Measurements from ENCODE around the gene RPRD1B.
A peak's percentile ranks its signal among the peaks of the same experiment; 100 is the strongest.

Gene RPRD1B, protein sequence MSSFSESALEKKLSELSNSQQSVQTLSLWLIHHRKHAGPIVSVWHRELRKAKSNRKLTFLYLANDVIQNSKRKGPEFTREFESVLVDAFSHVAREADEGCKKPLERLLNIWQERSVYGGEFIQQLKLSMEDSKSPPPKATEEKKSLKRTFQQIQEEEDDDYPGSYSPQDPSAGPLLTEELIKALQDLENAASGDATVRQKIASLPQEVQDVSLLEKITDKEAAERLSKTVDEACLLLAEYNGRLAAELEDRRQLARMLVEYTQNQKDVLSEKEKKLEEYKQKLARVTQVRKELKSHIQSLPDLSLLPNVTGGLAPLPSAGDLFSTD

DNA sequence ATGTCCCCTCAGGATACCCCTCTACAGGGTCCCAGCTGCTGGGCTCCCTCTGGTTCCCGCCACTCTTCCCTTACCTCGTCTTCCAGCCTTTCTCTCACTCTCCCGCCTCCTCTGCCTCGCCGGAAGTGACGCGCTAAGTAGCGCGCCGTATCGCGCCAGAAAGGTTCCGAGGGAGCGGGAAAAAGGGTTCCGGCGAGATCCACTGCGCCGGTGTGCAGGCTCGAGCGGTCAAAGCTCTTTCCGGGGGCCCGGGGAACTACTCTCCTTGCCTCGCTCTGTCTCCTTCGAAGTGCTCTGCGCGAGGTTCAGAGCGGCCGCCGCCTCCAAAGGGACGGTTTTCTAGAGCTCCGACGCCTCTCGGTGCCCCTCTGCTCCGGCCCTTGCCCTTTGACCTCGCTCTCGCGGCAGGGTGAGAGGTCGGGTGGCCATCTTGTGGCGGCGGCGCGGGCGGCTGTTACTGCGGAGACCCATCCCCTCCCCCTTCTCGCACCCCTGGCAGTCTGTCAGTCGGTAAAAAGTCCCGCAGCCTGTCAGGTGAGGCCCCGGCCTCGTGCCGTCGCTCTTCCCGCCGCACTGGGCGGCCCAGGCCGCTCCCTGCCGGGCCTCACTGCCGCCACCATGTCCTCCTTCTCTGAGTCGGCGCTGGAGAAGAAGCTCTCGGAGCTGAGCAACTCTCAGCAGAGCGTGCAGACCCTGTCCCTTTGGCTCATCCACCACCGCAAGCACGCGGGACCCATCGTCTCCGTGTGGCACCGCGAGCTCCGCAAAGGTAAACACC lies at the start of gene RPRD1B, which contains the start of gene TTI1:
Gene RPRD1B (plus strand): TSS at position 417 of the 778 bp plus-strand sequence. CDS start 202 bp downstream, at position 619.
Gene TTI1 (minus strand): TSS at position 127 of the 778 bp plus-strand sequence. CDS start 19,640 bp downstream, outside the sequence.
- DNase-seq (ENCODE audit: low read depth, low spot score): peak; percentile 27
- peak within 1 kb of the TSS; percentile 73 for H3K27ac ChIP-seq

DNA sequence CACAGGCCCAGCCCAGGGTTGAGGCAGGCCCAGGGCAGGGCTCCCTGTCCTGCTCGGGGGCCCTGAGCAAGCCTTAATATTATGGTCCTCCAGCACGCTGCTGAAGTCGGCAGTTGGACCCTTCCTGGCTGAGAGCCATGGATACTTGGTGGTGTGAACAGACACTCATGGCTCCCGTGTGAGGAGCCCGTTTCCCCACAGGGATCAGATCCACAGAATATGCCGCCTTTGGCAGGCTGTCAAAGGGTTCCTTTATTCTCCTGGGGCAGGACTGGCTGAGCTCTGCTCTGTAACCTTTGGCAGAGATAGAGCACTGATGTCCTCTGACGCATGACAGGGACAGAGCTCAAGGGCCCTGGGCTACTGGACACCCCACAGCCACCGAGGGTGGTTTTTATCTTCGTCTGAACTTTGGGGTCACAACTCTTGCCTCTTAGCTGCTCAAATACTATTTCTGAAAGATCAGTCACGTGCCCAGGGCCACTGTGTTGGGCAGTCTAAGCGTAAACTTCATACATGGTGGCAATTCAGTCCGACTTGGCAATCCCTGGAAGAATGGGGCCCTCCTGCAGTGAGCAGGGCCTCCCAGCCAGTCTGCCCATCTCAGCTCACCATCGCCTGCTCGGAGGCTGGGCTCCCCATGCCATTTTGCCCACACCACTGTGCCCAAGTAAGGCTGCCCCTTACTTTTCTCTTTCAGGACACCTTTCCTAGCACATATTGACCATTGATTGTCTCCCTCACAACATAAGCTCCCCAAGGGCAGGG lies 49.3 kb upstream of the RPRD1B start:
- no peak for DNase-seq (ENCODE audit: low read depth, low spot score)
- H3K27ac ChIP-seq: no peak overlapping the region

DNA sequence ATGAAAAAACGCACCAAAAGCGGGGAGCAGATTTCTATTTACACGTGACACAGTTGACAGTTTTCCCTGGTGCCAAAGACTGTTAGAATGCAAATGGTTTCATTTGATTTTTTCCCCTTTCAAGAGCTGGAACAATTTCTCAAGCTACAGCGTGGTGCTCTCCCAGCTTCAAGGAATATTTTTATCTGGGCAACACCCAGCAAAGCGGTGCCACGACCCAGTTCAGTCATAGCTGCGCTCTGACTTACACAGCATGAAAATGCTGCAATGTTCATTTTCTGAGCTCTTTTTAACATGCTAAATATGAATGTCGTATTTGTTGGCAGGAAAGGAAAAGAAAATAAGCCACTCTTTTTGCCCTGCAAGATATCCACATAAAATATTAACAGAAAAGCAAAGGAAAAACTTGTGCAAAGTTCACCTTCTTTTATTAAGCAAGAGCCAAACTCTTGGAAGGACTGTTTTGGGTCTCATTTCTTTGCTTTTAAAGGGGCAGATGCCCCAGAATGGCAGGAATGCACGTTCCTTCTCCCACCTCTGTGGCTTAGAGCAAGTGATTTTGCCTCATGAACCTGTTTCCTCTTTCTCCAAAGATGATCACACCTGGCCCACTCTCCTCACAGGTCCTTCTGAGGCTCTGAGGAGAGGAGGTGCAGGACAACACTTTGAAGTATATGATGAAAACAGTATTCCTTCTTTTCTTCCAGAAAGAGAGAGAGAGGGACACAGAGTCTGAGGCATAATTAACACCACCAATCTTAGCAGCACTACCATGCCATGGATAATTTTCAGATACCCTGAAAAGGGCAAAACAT lies 47.3 kb upstream of the RPRD1B start:
- DNase-seq (ENCODE audit: low read depth, low spot score): no peak
- H3K27ac ChIP-seq: no peak overlapping the region

DNA sequence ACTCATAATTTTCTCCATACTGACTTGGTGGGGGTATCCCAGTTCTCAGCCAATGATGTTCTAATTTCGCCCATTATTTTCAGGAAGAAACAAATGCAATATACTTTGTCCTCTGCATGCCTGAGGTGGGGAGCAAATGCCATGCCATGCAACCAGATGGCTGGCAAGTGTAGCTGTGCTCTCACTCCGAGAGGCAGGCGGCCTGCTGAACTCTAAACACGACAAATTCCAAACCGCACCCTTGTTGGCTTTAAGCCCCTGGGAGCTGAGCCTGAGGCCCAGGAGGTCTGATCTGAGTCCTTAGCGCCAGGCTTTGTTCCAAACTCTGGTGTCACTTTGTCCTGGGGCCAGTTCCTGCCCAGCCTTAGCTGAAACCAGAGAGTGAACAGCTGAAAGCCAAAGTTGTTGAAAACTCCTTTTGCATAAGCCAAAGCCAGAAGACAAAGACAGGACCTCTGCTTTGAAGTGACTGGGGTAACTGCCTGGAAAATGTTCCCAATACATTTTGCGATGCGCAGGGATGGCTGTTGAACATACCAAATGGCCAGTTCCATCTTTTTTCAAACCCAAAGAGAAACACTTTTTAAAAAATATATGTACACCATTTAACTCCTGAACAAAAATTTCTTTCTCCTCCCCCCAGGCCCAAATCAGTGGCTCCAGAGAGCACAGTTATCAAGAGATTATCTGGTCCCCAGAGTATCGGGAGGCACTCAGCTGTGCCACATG lies 46.5 kb upstream of the RPRD1B start:
- no peak for DNase-seq (ENCODE audit: low read depth, low spot score)

DNA sequence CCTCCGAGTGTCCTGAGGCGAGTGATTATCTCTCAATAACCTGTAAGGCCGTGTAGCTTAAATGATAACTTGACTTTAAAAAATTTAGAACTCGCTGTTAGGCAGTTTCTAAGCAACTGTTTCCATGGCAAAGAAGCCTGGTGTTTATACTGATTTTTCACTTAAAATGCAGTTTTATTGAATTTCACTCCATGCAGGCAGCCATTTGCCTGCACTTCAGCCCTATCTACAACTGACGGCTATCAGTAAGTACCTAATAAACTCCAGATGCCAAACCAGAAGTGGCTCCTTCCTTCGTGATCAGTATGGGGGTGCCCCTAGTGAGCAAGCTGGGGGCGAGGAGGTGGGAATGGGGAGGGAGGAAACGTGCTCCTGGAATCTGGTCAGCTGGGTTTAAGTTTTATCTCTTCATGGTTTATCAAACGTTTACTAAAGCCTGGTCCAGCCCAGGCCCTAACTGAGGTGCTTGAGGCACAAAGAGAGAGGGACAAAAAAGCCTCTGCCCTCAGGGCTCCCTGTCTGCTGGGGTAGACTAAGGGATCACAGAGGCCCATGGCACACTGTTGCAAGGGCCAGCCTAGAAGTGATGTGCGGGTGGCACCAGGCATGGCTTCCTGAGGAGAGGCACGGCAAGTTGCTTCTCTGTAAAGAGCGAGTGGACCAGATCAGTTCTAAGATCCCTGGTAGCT lies 45.8 kb upstream of the RPRD1B start:
- H3K27ac ChIP-seq: no peak overlapping the region
- DNase-seq (ENCODE audit: low read depth, low spot score): no peak

More for the DNA sequence above, 46.5 kb upstream of the RPRD1B start:
- peak overlapping the region; percentile 2 for H3K27ac ChIP-seq

DNA sequence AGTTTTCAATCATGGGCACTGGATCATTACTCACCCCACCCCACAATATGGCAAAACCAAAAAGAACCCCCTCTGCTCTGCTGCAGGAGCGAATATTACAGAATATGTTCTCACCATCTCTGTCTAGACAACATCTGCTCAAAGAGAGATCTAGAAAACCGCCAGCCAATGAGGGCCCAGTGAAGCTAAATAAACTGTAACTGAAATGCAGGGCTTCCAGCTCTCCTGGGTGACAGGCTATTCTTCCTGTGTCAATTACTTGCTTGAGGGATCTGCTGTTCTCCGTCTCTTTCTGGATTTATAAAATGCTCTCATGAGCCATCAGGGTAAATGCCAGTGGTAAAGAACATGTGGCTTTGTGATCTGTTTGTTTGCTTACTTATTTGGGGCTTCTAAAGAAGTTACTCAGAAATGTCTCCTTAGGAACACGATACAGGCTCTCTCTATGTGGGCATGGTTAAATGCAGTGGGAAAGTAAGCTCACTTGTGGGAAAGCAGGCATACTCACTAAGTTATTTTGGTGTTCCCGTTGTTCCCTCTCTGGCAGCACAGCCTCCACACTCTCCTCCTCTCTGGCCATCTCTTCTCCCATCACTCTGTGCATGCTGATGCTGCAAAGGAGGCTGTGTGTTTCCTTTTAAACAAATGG lies 45.1 kb upstream of the RPRD1B start:
- DNase-seq (ENCODE audit: low read depth, low spot score): no peak
- no peak overlapping the region for H3K27ac ChIP-seq

DNA sequence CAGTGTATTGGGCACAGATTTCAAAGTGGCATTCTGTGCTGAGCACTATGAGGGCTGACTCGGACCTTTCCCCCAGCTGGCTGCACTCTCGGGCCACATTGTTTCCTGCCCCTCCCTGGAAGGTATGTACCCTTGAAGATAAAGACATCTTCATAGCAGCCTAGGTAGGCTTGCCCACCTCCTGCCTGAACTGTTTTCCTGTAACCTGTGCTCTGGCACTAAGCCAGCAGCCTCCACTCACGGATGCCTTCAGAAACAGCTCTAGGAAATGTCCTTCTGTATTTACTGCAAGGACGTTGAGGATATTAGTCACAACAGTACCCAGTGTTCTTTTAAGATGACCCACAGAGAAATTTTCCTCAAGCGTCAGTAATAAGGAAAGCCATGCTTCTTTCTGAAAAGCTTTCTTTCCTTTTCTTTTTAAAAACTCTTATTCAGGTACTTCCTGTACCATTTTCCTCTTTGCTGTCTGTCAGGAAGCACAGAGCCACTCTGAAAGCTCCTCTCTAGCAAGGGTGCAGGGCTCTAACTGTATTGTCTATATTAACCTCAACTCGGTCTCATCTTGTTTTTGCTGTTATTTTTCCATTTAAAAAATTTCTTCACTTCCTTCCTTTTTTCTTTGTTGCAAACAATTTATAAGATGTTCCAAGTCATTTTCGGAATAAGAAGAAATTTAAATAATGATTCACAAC lies 43.8 kb upstream of the RPRD1B start:
- DNase-seq (ENCODE audit: low read depth, low spot score): no peak
- H3K27ac ChIP-seq: peak overlapping the region; percentile 69

DNA sequence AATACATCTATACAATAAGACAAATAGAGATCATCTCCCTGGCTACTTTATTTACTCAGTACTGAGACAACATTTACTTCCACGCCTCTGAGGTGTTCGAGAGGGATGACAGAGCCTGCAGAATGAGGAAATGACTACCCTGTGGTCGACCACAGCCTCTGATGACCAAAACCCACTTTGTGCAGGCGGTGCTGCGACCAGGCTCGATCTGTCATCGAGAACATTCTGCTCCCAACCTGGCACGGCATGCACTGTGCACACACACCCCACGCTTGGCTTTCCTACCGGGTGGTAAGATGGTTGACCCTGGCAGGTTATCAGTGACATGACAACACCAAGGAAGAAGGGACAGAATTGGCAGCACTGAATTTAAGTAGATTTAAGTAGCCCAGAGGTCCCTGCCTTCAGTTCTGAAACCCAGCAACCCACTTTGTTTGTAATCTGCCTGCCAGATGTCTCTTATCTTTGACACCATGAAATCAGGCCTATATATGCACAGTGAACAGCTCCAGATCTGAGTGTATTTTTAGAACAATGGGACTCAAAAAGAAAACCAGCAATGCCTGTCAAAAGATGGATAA lies 42.9 kb upstream of the RPRD1B start:
- peak overlapping the region; percentile 69 for H3K27ac ChIP-seq
- DNase-seq (ENCODE audit: low read depth, low spot score): peak; percentile 82

DNA sequence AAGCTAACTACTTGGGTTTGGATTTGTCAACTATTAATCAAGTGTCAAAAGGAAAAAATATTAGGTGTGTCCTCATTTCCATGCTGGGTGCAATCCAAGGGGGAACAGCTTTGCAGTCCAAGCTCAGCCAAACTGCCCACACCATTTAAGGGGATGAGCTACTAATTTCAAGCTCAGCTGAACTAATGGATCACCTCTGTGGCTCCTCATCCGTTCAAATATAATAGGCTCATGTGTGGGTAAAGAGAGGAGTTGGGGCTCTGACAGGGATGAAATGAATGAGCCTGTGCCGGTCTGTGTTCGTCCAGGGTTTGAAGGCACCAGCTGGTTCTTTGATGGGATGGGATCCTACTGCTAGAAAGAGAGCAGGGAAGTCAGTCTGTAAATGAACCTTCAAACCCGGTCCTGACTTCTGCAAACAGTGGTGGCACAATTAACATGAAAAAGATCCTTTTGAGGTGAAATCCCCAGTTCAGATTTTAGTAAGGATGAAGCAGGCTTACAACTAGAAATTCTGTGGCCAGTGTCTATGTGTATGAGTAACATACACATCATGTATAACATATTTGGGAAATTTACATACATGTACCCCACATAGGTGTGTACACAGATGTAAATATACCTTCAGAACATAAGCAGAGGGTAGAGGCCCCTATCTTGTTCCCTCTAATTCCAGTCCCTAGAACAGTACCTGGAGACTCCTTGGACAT lies 42.2 kb upstream of the RPRD1B start:
- DNase-seq (ENCODE audit: low read depth, low spot score): no peak

DNA sequence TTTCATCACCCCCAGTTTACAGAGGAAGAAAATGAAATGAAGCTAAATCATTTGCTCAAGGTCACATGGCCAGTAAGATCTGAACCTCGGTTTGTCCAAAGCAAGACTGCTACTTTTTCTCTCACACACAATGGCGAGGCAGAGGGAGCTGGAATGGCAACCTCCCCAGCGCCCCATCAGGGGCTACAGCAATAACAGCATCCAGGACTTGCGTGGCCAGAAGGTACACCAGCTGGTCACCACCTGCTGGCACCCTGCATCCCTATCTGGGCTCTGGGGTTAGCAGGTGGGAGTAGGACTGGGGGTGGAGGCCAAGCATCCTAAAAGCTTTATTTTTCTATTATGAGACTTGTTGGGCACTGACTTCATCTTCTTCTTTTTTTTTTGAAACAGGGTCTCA lies 41.6 kb upstream of the RPRD1B start:
- peak overlapping the region; percentile 58 for H3K27ac ChIP-seq
- no peak for DNase-seq (ENCODE audit: low read depth, low spot score)

More for the DNA sequence above, 42.2 kb upstream of the RPRD1B start:
- peak overlapping the region; percentile 69 for H3K27ac ChIP-seq

DNA sequence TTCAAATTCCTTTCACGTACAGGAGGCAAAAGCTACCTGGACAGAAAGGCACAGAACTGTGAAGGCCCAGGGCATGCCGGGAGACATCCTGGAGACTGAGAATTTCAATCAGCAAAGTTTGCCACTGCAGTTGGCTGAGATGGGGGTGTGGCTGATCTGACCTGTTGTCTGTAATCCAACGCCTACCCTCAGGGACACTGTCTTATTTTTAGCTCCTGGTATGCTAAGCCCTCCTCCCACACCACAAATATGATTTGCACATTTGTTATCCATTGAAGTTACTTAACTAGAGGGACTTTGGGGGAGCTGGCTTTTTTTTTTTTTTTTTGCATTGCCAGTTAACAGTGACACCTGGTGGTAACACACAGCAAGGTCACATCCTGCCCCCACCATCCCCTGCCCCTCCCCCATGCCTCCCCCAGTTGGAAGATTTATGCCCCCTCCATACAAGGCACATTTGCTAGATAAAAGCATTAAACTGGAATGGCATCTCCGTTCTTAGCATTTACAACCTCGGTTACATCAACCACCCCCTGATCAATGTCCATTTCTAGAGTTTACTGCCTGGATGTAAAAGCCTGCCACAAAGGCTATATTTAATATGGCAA lies 40.6 kb upstream of the RPRD1B start:
- peak; percentile 70 for DNase-seq (ENCODE audit: low read depth, low spot score)
- H3K27ac ChIP-seq: peak overlapping the region; percentile 58

DNA sequence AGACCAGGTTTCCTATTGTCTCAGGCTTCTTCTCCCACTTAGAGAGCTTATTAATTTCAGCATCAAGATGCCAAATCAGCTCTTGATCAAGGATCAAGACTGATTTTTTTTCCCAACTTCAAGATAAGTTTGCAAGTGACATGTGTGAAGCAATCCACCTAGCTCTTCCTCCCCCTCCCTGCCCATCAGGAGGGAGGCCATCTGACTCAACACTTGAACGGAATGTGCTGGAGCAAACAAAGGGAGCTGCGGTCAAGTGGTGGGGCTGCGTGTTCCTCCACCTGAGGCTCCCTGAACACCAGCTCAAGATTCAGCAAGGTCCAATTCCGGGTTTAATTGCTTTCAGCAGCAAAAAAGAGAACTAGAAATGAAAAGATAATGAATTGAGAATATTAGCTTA lies 39.0 kb upstream of the RPRD1B start:
- peak overlapping the region; percentile 58 for H3K27ac ChIP-seq
- peak; percentile 65 for DNase-seq (ENCODE audit: low read depth, low spot score)

DNA sequence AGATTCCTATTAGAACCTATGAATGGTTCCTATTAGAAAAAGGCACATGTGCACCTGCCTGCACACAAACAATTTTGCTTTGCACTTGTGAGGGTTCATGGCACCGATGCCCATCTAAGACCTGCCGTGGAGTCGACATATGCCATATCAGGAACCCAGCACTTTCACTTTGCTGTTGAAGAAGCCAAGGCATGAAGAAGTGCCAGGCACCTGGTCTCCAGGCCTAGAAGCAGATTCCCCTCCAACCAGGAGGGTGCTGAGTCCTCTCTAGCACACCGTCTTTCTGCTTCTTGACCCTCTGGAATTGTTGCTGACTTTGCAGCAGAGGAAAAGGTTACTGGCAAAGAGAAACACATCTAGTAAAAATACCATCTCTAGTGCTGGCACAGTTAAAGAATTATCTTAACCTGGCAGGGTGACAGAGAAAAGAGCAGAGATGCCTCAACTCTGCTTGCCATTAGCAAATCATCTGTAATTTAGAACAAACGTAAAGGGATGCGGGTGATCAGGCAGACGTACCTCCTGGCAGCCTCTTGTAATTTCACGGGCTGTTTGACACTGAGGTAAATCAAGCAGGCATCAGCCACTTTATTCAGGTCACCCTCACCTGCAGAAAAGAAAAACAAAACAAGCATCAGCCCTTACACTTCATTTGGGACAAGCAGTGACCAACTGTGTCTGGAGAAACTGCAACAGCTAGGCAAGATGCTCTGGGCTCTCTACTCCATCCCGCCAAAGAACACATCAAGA lies 37.5 kb upstream of the RPRD1B start:
- no peak overlapping the region for H3K27ac ChIP-seq
- DNase-seq (ENCODE audit: low read depth, low spot score): no peak

DNA sequence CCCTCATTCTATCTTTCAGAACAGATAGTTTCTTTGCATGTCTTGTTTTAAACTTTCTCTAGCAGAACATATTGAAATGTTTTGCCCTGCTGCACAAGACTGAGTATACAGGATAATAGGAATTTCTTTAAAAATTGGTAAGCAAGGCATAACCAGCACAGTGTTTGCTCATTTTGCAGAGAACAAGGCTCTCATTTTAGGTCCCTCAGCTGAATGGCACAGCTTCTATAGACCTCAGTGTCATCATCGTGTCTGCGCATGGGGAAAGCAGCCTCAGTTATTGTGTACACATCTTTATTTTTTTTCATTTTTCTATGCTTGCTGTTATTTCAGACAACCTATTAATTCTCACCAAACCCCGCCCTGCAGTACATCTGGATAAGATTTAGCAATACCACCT lies 36.0 kb upstream of the RPRD1B start:
- DNase-seq (ENCODE audit: low read depth, low spot score): no peak
- H3K27ac ChIP-seq: no peak overlapping the region

DNA sequence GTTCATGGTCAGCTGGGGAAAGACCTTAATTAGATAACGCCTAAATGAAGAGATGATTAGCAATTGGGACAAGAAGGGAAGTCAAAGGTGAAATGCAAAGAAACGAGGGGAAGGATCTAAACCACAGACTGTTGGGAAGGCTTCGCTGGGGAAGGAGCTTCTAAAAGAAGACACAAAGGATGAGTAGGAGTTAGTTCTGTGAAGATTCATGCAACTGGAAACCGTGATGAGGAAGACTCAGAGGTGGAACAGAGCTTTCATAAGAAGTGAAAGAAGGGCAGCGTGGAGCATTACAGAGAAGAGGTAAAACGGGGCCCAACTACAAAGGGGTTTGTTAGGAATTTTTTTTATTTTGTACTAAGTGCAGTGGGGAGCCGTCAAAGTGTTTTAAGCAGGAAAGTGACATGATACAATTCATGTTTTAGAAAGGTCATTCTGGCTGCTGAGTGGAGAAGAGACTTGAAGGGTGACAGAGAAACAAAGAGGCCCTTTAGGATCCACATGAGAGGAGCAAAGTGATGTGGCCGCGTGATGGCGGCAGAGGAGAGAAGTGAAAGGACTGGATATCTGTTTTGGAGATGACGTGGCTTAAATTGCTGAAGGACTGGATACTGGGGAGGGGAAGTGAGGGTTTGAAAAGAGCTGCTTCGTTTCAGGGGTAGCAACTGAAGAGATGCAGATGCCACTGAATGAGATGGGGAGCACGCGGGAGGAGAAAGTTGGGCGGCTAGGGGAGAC lies 33.9 kb upstream of the RPRD1B start:
- no peak overlapping the region for H3K27ac ChIP-seq
- DNase-seq (ENCODE audit: low read depth, low spot score): no peak
